Measurements from ENCODE around the gene PPP1R1C. TPM values are rescaled to one million over a fixed set of nuclear protein-coding genes. Genes with fewer than 3 reads are reported as not detected.

The PPP1R1C gene
- total and polyA plus RNA-seq, 2 donors from 2014 or later = 2.5 TPM

DNA sequence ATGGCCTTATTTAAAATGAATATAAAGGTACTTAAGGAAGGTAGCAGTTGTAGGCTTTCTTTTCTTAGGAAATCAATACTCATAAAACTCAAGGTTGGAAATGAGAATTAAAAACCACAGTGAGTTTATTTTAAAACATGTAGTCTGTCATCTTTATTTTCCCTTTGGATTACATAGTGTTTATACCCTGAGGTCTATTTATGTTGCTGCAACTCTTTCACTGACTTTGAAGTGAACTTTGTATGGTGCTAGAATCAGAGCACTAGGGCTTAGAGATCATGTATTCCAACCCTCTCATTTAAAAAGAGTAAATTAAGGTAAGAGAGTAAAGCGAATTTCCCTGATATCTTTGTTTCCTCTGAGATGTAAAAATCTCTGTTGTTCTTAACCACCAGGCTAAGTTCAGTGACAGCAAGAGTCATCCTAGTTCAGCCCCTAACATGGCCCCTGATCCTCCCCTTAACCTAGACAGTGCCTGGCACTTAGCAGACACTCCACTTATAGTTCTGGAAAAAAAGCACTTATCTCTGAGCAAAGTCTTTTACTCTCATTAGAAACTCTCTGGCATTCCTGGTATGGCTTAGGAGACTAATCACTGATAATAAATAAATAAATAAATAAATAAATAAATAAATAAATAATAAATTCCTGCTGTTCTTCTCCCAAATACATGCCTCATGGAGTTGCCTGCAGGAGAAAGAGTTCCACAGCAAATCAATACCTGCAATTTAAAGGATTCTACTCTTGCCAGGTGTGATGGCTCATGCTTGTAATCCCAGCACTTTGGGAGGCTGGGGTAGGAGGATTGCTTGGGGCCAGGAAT is 33.0 kb upstream of the PPP1R1C start:
- H3K4me1 ChIP-seq (ENCODE audit: control insufficient read depth in 2 of 3, insufficient read depth in 2 of 3, low read depth in 1 of 3, low read length in 3 of 3) = peaks cover 0 to 4% (median 0%) of the 10 kb centered on the region in 3 donors
- no peaks in the 10 kb centered on the region for H3K9me3 ChIP-seq (ENCODE audit: control insufficient read depth in 2 of 3, insufficient read depth in 1 of 3, low read length in 3 of 3)
- TF ChIP-seq, protein P1, sequence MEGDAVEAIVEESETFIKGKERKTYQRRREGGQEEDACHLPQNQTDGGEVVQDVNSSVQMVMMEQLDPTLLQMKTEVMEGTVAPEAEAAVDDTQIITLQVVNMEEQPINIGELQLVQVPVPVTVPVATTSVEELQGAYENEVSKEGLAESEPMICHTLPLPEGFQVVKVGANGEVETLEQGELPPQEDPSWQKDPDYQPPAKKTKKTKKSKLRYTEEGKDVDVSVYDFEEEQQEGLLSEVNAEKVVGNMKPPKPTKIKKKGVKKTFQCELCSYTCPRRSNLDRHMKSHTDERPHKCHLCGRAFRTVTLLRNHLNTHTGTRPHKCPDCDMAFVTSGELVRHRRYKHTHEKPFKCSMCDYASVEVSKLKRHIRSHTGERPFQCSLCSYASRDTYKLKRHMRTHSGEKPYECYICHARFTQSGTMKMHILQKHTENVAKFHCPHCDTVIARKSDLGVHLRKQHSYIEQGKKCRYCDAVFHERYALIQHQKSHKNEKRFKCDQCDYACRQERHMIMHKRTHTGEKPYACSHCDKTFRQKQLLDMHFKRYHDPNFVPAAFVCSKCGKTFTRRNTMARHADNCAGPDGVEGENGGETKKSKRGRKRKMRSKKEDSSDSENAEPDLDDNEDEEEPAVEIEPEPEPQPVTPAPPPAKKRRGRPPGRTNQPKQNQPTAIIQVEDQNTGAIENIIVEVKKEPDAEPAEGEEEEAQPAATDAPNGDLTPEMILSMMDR (IDR thresholded peaks at IDR 0.05; ENCODE audit: borderline replicate concordance, extremely low read depth, insufficient read depth) = no peak
- H3K27me3 ChIP-seq (ENCODE audit: control insufficient read depth, insufficient read depth, low read length) = no peaks in the 10 kb centered on the region
- H3K9ac ChIP-seq (ENCODE audit: low read length in 3 of 3) = no peak overlapping the region
- intact Hi-C loops (cut with DNase I) = no loop called here
- FAIRE-seq (no peak), DNase-seq (no peak)
- H3K27ac ChIP-seq (ENCODE audit: low read depth in 2 of 2, low read length in 2 of 2) = no peak overlapping the region
- H3K4me3 ChIP-seq (ENCODE audit: low read length in 3 of 3) = no peak overlapping the region
- H3K36me3 ChIP-seq (ENCODE audit: control insufficient read depth in 2 of 3, insufficient read depth in 3 of 3, low read length in 3 of 3) = no peaks in the 10 kb centered on the region

DNA sequence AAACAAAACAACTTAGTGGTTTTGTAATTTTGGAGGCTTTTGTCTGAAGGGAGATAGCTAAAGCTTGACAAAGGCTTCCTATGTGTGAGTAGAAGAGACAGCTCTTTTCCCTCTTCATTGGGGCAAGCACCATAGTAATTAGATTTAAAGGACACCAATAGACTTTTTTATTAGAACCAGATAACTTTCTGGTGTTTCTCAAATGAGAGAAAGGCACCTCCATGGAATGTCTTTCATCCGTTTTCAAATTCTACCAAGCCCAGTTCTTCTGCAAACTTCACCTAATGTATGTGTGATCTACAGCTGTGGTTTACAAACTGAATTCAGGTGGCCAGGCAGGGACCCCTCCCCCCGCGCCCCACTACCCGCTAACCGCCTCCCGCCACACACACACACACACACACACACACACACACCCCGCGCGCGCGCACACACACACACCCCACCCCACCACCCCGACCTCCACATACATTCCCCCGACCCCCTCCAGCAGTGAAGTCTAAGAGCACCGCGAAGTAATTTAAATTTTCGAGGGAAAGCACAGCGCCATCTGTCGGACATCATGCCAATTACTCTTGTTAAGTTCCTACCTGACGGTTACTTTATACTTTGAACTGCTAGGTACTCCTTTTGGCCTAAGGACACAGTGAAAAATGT is 31.6 kb upstream of the PPP1R1C start:
- FAIRE-seq = peak; percentile 15
- H3K27me3 ChIP-seq (ENCODE audit: control insufficient read depth, insufficient read depth, low read length) = no peaks in the 10 kb centered on the region
- H3K9ac ChIP-seq (ENCODE audit: low read length in 3 of 3) = peak overlapping the region in 1 of 3 donors; percentile 36
- H3K36me3 ChIP-seq (ENCODE audit: control insufficient read depth in 2 of 3, insufficient read depth in 3 of 3, low read length in 3 of 3) = no peaks in the 10 kb centered on the region
- intact Hi-C loops (cut with DNase I) = no loop called here
- peaks cover 0 to 4% (median 0%) of the 10 kb centered on the region in 3 donors for H3K4me1 ChIP-seq (ENCODE audit: control insufficient read depth in 2 of 3, insufficient read depth in 2 of 3, low read depth in 1 of 3, low read length in 3 of 3)
- H3K4me3 ChIP-seq (ENCODE audit: low read length in 3 of 3) = peak overlapping the region in 2 of 3 donors; percentile 17 to 44
- TF ChIP-seq, protein P1 (IDR thresholded peaks at IDR 0.05; ENCODE audit: borderline replicate concordance, extremely low read depth, insufficient read depth) = peak; percentile 69
- peak; percentile 51 to 94 (median 86) for DNase-seq
- no peaks in the 10 kb centered on the region for H3K9me3 ChIP-seq (ENCODE audit: control insufficient read depth in 2 of 3, insufficient read depth in 1 of 3, low read length in 3 of 3)
- no peak overlapping the region for H3K27ac ChIP-seq (ENCODE audit: low read depth in 2 of 2, low read length in 2 of 2)

DNA sequence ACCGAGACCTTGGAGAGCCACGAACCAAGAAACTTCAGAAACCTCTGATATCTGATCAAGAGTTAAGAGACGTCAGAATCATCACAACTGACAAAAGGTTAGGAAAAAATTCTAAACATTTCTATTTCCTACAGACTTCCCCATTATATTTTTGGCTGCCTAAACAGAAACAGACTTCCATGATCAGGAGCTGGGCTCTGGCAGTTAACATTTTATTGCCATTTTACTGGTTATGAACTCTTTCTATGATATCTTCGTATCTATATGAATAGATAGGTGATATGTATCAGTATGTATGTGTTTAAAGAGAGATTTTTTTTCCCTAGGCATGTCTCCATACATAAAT is 31.1 kb upstream of the PPP1R1C start:
- Histone ChIP-seq H3K27ac (ENCODE audit: low read depth in 2 of 2, low read length in 2 of 2) (no peak overlapping the region), H3K4me3 (ENCODE audit: low read length in 3 of 3) (peak overlapping the region in 2 of 3 donors; percentile 17 to 44), H3K27me3 (ENCODE audit: control insufficient read depth, insufficient read depth, low read length) (no peaks in the 10 kb centered on the region), H3K9ac (ENCODE audit: low read length in 3 of 3) (peak overlapping the region in 1 of 3 donors; percentile 36), H3K9me3 (ENCODE audit: control insufficient read depth in 2 of 3, insufficient read depth in 1 of 3, low read length in 3 of 3) (no peaks in the 10 kb centered on the region), H3K36me3 (ENCODE audit: control insufficient read depth in 2 of 3, insufficient read depth in 3 of 3, low read length in 3 of 3) (no peaks in the 10 kb centered on the region), H3K4me1 (ENCODE audit: control insufficient read depth in 2 of 3, insufficient read depth in 2 of 3, low read depth in 1 of 3, low read length in 3 of 3) (peaks cover 0 to 4% (median 0%) of the 10 kb centered on the region in 3 donors)
- TF ChIP-seq, protein P1 (IDR thresholded peaks at IDR 0.05; ENCODE audit: borderline replicate concordance, extremely low read depth, insufficient read depth) = no peak
- DNase-seq (no peak), FAIRE-seq (no peak)
- intact Hi-C loops (cut with DNase I) = no loop called here

Data from kidney (tissue), 14 donors.